HPDE6-E6E7 (cell line): ENCODE measurements around the gene ZBTB33.
A peak's percentile ranks its signal among the peaks of the same experiment; 100 is the strongest.

Experiments
- DNase-seq: peaks from one replicate; pipeline ENCODE4 v3.0.0; 2011; ENCODE audit warnings: missing footprints; ENCODE audit errors: extremely low spot score

Gene ZBTB33

GRCh38 chrX:120264341-120264740, 13.7 kb downstream of the ZBTB33 start:
- no peak for DNase-seq

- peak; percentile 31 for DNase-seq
These were observed 18.9 kb downstream of the ZBTB33 start for GRCh38 chrX:120269373-120270035.

GRCh38 chrX:120270567-120270966, 20.0 kb downstream of the ZBTB33 start:
- DNase-seq: no peak

GRCh38 chrX:120271218-120271617, 20.6 kb downstream of the ZBTB33 start:
- DNase-seq: no peak

GRCh38 chrX:120274145-120274544, 23.5 kb downstream of the ZBTB33 start:
- no peak for DNase-seq

GRCh38 chrX:120274958-120275357, 24.3 kb downstream of the ZBTB33 start:
- DNase-seq: no peak

- no peak for DNase-seq
These were observed 30.5 kb downstream of the ZBTB33 start for GRCh38 chrX:120281021-120281624.

- no peak for DNase-seq
These were observed 31.1 kb downstream of the ZBTB33 start for GRCh38 chrX:120281761-120282160.

GRCh38 chrX:120282697-120283096, 32.1 kb downstream of the ZBTB33 start:
- DNase-seq: no peak

GRCh38 chrX:120286733-120287512, 36.3 kb downstream of the ZBTB33 start:
- no peak for DNase-seq

- DNase-seq: no peak
These were observed 37.0 kb downstream of the ZBTB33 start for GRCh38 chrX:120287513-120288112.

- no peak for DNase-seq
These were observed 39.5 kb downstream of the ZBTB33 start for GRCh38 chrX:120290107-120290506.

GRCh38 chrX:120291211-120291610, 40.6 kb downstream of the ZBTB33 start:
- no peak for DNase-seq

GRCh38 chrX:120293015-120293414, 42.4 kb downstream of the ZBTB33 start:
- DNase-seq: no peak

- no peak for DNase-seq
These were observed 44.0 kb downstream of the ZBTB33 start for GRCh38 chrX:120294651-120295050.

GRCh38 chrX:120297923-120298322, 47.3 kb downstream of the ZBTB33 start:
- no peak for DNase-seq

GRCh38 chrX:120299928-120300327, 49.3 kb downstream of the ZBTB33 start:
- DNase-seq: no peak

GRCh38 chrX:120301497-120301896, 50.9 kb downstream of the ZBTB33 start:
- no peak for DNase-seq

- DNase-seq: no peak
These were observed 51.3 kb downstream of the ZBTB33 start for GRCh38 chrX:120301960-120302359.

- DNase-seq: no peak
These were observed 51.8 kb downstream of the ZBTB33 start for GRCh38 chrX:120302434-120302833.

GRCh38 chrX:120304256-120304655, 53.6 kb downstream of the ZBTB33 start:
- no peak for DNase-seq

- DNase-seq: no peak
These were observed 55.0 kb downstream of the ZBTB33 start for GRCh38 chrX:120305531-120306141.
